Measurements from ENCODE around the gene RNU5B-1. TPM values are rescaled to one million over a fixed set of nuclear protein-coding genes. Genes with fewer than 3 reads are reported as not detected.
"Not testable (repeated sequence)": the region's sequence is repeated elsewhere in the genome, so short reads cannot be mapped to it uniquely, and the experiment has no call there.

Gene RNU5B-1
- not detected for total RNA-seq

DNA sequence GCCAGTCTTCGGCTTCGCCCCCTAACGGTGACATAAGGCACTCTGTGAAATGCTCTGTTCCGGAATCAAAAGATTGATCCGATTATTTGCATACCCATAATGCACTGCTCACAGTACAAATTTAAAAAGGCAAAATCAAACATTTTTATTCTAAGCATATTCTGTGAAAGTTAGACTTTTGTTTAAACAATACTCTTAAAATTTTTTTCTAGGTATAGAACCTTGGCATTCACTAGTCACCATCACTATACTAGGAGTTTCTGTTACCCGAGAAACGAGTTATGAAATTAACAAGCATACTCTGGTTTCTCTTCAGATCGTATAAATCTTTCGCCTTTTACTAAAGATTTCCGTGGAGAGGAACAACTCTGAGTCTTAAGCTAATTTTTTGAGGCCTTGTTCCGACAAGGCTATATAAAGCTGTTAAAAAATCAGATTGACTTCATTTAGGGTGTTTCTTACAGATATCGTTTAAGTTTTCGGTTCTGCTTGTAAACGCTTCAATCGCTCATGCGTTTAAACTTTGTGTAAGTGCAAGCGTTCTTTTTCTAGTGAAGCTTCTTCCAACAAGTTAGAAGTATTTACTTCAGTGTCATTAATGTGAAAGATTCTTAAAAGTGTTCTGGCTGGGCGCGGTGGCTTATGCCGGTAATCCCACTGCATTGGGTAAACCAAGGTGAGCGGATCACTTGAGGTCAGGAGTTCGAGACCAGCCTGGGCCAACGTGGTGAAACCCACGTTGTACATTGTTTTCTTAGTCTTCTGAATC, at the start of gene RNU5B-1:
TSS of gene RNU5B-1 (plus strand) at position 297 of the 769 bp plus-strand sequence.
- H3K36me3 Mint-ChIP-seq, result no peaks in the 10 kb centered on the region
- H3K9me3 Mint-ChIP-seq, result no peaks in the 10 kb centered on the region
- H3K27ac Mint-ChIP-seq, result peak within 1 kb of the TSS; percentile 100
- ATAC-seq, result peak; percentile 79
- peak; percentile 76 to 86 for DNase-seq (ENCODE audit: low spot score in 2 of 2)

GRCh38 chr15:65254758-65255157, 49.7 kb upstream of the RNU5B-1 start:
- no peak for DNase-seq (ENCODE audit: low spot score in 2 of 2)
- Mint-ChIP-seq H3K27ac (no peak overlapping the region), H3K36me3 (peaks cover 0 to 4% of the 10 kb centered on the region in 2 donors), H3K9me3 (no peaks in the 10 kb centered on the region)
- ATAC-seq, result no peak

GRCh38 chr15:65255486-65256140, 48.9 kb upstream of the RNU5B-1 start:
- DNase-seq (ENCODE audit: low spot score in 2 of 2), result no peak
- Mint-ChIP-seq H3K9me3 (no peaks in the 10 kb centered on the region), H3K27ac (no peak overlapping the region), H3K36me3 (peaks cover 3 to 7% of the 10 kb centered on the region in 2 donors)
- no peak for ATAC-seq

GRCh38 chr15:65258375-65259262, 45.9 kb upstream of the RNU5B-1 start:
- Mint-ChIP-seq H3K27ac (no peak overlapping the region), H3K36me3 (peaks cover 10 to 13% of the 10 kb centered on the region in 2 donors), H3K9me3 (no peaks in the 10 kb centered on the region)
- DNase-seq (ENCODE audit: low spot score in 2 of 2) (no peak), ATAC-seq (no peak)

DNA sequence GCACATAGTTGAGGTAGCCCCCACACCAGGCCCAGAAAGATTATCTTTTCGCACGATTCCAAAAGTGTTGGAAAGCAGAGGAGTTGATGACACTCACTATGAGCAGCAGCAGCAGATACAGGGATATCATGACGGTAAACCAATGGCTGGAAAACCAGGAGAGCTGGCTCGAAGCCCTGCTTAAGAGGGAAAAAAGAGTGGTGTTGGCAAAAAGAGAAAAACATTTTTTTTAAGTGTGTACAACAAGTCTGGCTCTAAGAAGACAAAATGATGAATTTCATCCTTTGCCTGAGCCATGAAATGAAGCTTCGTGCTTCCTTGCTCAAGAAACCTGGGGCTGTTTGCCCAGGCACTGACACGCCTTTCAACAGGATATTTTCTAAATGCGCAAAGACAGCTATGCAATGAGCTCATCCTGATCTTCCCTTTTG, 45.1 kb upstream of the RNU5B-1 start:
- peaks cover 10 to 13% of the 10 kb centered on the region in 2 donors for H3K36me3 Mint-ChIP-seq
- DNase-seq (ENCODE audit: low spot score in 2 of 2) (no peak), ATAC-seq (no peak)
- H3K9me3 Mint-ChIP-seq, result no peaks in the 10 kb centered on the region
- no peak overlapping the region for H3K27ac Mint-ChIP-seq

DNA sequence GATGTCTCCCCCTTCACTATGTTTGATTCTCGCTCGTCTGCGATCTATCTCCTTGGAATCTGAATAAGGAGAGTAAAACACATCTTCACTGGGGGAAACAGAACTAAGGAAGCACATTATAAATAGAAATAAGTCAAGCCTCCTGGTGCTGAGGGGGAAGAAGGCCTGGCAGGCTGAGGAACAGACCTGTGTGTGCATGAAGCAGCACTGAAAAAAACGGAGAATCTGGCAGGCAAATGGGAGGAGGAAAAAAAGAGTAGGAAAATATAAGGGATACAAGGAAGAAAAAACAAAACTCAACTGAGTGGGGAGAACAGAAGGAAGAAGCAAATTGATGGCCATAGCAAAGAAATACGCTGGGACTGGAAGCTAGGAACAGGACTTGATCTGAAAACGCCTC, 43.5 kb upstream of the RNU5B-1 start:
- Mint-ChIP-seq H3K9me3 (no peaks in the 10 kb centered on the region), H3K27ac (no peak overlapping the region), H3K36me3 (peaks cover 10 to 13% of the 10 kb centered on the region in 2 donors)
- ATAC-seq (no peak), DNase-seq (ENCODE audit: low spot score in 2 of 2) (no peak)

DNA sequence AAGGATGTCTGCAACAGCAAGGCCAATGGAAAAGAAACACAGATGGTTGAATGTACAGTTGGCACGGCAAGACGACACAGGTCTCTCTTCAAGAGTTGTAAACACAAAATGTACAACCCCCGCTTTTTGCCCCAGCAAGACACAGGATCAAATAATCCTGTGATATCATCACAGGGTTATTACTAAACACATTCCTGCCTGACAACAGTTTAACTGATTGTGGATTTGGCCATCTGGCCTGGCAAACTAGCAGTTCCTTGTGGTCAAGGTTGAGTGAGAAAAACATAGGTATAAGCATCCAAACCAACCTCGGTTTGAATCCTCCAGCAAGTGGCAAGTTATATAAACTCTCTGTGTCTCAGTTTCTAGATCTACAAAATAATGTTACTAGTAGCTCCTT, 41.2 kb upstream of the RNU5B-1 start:
- Mint-ChIP-seq H3K36me3 (peaks cover 9 to 10% of the 10 kb centered on the region in 2 donors), H3K9me3 (no peaks in the 10 kb centered on the region), H3K27ac (no peak overlapping the region)
- DNase-seq (ENCODE audit: low spot score in 2 of 2) (no peak), ATAC-seq (no peak)

DNA sequence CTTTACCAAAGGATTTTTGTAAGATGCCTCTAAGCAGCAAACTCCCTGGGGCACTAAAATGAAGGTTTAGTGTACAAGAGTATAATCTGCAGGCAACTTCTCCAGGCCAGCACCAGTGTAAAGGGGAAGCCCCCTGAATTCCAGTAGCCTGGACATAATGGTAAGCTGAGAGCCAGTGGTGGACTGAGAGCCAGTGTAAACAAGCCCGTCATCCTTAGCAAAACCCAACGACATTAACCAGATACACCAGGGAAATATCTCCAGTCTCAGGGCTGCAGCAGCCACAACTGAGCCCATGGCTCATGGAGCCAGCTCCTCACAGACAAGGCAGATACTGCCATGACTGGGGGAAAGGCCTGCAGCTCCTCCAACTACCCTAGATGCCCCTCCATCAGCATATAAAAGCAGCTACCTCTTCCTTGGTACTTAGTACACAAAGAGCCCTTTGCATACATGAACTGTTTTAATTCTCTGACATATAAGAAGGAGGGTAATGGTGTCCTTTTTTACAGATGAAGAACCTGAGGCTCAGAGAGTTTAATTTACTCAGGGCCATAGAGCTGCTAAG, 39.5 kb upstream of the RNU5B-1 start:
- Mint-ChIP-seq H3K9me3 (no peaks in the 10 kb centered on the region), H3K36me3 (peaks cover 9 to 10% of the 10 kb centered on the region in 2 donors), H3K27ac (no peak overlapping the region)
- DNase-seq (ENCODE audit: low spot score in 2 of 2) (no peak), ATAC-seq (no peak)

DNA sequence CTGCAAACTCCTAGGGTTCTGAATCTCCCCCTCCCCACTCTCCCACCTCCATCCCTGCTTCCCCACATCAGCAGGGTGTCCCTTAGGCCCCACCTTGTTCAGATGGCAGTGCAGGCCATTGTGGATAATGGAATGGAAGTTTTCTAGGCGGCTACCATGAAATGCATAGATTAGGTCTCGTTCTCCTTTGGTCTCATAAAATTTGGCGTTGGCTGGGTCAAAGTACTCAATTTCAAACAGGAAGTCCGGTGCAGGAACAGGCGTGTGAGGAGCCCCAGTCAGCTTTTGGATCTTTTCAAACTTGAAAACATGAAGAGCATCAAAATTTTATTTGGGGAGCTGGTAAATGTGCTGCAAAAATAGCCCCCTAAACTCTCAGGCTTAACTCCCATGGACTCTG, 38.0 kb upstream of the RNU5B-1 start:
- DNase-seq (ENCODE audit: low spot score in 2 of 2) (no peak), ATAC-seq (no peak)
- no peaks in the 10 kb centered on the region for H3K9me3 Mint-ChIP-seq
- no peak overlapping the region for H3K27ac Mint-ChIP-seq
- peaks cover 0 to 4% of the 10 kb centered on the region in 2 donors for H3K36me3 Mint-ChIP-seq

DNA sequence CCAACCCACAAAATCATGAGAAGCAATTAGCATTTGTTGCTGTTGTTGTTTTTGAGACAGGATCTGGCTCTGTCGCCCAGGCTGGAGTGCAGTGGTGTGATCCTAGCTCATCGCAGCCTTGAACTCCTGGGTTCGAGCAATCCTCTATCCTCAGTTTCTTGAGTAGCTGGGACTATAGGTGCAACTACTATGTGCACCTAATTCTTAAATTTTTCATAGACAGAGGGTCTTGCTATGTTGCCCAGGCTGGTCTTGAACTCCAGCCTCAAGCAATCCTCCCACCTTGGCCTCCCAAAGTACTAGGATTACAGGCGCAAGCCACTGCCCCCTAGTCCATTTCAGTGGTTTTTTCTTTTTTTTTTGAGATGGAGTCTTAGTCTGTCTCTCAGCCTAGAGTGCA, 36.1 kb upstream of the RNU5B-1 start:
- Mint-ChIP-seq H3K9me3 (no peaks in the 10 kb centered on the region), H3K36me3 (no peaks in the 10 kb centered on the region), H3K27ac (no peak overlapping the region)
- DNase-seq (ENCODE audit: low spot score in 2 of 2) (no peak), ATAC-seq (no peak)

GRCh38 chr15:65270811-65271545, 33.5 kb upstream of the RNU5B-1 start:
- not testable (repeated sequence) for H3K27ac Mint-ChIP-seq, H3K9me3 Mint-ChIP-seq, H3K36me3 Mint-ChIP-seq
- peak in 1 of 2 donors; percentile 40 for ATAC-seq
- peak in 1 of 2 donors; percentile 12 for DNase-seq (ENCODE audit: low spot score in 2 of 2)

DNA sequence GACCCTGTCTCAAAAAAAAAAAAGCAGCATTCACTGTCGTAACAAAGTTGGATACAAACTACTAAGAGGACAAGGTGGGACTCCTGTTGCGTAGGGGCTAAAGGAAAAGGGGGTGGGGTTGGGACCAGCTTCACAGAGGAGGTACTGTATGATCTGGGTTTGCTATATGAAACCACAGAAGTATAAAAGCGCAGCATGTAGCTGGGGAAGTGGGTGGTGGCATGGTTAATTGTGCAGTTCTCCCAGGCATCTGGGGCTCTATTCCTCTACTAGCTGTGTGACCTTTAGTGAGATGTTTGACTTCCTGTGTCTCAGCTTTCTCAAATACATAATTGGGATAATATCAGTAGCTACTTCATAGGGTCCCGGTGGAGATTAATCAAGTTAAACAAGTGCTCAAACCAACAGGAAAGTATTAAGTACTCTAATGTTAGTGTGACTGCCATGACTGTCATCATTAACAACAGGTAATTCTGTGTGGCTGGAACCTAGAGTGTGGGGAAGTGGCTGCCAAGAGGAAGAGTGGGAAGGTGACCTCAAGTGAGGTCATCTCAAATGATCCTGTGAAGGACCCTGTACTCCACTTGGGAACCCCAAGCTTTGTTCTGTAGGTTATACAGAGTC, 29.3 kb upstream of the RNU5B-1 start:
- Mint-ChIP-seq H3K27ac (peak overlapping the region; percentile 75), H3K36me3 (peaks cover 0 to 5% of the 10 kb centered on the region in 2 donors), H3K9me3 (no peaks in the 10 kb centered on the region)
- DNase-seq (ENCODE audit: low spot score in 2 of 2) (no peak), ATAC-seq (peak; percentile 37 to 66)

DNA sequence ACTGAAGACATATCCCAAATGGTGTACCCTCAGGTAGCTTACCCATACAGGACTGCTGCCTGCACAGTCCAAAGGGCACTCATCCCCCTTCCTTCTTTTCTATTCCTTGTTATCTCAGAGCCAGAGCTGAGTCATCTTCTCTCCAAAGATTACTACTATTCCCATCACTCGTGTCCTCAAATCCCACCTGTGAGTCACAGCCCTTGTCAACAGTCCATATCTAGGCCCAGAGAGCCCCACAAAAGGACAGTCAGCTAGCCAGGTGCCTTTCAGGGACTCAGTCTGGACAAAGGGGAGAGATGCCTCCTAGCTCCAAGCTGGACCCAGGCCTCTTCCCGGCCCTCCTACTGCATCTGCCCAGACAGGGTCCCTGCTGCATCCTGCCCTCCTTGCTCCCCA, 28.8 kb upstream of the RNU5B-1 start:
- Mint-ChIP-seq H3K36me3 (peaks cover 0 to 5% of the 10 kb centered on the region in 2 donors), H3K27ac (peak overlapping the region; percentile 75), H3K9me3 (no peaks in the 10 kb centered on the region)
- DNase-seq (ENCODE audit: low spot score in 2 of 2), result no peak
- ATAC-seq, result peak; percentile 22 to 42

DNA sequence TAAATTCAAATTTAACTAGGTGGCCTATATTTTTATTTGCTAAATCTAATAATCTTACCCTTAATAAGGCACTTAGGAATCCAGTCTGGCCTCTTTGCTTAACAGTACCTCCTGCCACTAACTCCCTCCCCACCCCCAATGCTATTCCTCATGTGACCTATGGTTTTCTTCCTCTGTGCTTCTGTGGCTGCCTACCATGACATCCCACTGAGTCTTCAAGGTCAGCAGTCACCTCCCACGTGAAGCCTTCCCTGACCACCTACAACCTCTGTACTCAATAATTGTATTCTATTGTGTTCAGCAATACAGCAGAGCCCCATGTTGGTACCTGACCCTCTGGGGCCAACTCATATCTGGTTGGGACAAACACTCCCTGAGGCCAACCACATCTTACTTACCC, 27.5 kb upstream of the RNU5B-1 start:
- DNase-seq (ENCODE audit: low spot score in 2 of 2) (no peak), ATAC-seq (no peak)
- peaks cover 0 to 5% of the 10 kb centered on the region in 2 donors for H3K36me3 Mint-ChIP-seq
- no peaks in the 10 kb centered on the region for H3K9me3 Mint-ChIP-seq
- peak overlapping the region; percentile 0 to 84 for H3K27ac Mint-ChIP-seq

- ATAC-seq (no peak), DNase-seq (ENCODE audit: low spot score in 2 of 2) (no peak)
- H3K36me3 Mint-ChIP-seq, result peaks cover 0 to 11% of the 10 kb centered on the region in 2 donors
- peak overlapping the region; percentile 45 to 68 for H3K27ac Mint-ChIP-seq
- H3K9me3 Mint-ChIP-seq, result no peaks in the 10 kb centered on the region
These were observed 26.0 kb upstream of the RNU5B-1 start for GRCh38 chr15:65278480-65278879.
